Measurements from ENCODE around the gene PDILT.

PDILT gene

DNA sequence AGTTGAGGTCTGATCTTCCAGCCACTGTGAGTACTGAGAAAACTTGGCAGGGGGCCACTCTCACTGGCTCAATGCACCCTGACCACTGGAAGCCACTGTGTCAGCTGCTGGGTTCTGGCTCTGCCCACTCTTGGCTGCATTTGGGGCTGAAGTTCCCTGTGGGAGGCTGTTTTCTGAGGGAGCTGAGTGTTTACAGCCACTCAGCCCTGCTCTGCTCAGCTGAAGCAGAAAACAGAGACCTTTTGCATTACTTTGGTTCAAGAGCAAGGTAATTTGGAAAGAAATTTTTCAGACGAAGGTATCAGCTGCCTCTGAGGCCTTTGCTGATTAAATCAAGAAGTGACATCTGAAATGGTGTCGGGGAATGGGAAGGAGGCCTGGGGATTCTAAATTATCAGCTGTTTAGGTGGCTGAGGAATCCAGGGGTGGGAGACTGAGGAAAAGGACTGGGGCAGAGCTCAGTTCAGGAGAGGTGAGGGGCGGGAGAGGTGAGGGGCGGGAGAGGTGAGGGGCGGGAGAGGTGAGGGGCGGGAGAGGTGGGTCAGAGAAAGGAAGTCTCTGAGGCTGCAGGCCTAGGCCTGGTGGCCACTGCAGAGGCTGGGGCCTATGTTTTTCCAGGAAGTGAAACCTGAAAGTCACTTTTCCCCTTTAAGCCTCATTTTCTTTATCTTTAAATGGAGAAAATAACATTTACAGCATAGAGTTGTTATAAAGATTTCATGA lies 5.0 kb upstream of the PDILT start, which contains the start of gene ACSM5:
Gene ACSM5, plus strand, starts transcription at position 137 of the 723 bp plus-strand sequence. CDS start 1,951 bp downstream, outside the sequence.
- Histone ChIP-seq H3F3A (ENCODE audit: insufficient read depth) (no peaks in the 10 kb centered on the region), H4K20me1 (ENCODE audit: low read depth, low read length) (no peaks in the 10 kb centered on the region), H2AFZ (ENCODE audit: low read depth, low read length, severe bottlenecking) (no peak within 1 kb of the TSS), H3K36me3 (ENCODE audit: low read length) (no peaks in the 10 kb centered on the region), H3K9me2 (replicated peaks; ENCODE audit: insufficient read depth, low read length) (no peaks in the 10 kb centered on the region), H3K4me2 (ENCODE audit: low read depth, low read length, poor library complexity, severe bottlenecking) (no peak within 1 kb of the TSS), H3K4me3 (ENCODE audit: insufficient read depth, low read length, poor library complexity, severe bottlenecking) (no peak within 1 kb of the TSS), H3K27me3 (ENCODE audit: low read length) (no peaks in the 10 kb centered on the region), H3K27ac (ENCODE audit: low read depth, low read length) (no peak within 1 kb of the TSS), H3K9me3 (ENCODE audit: insufficient read depth, low read length) (no peaks in the 10 kb centered on the region), H3K9ac (ENCODE audit: low read length) (no peak within 1 kb of the TSS), H3K79me2 (ENCODE audit: insufficient read depth, low read length) (no peaks in the 10 kb centered on the region)
- TF ChIP-seq, protein P1, sequence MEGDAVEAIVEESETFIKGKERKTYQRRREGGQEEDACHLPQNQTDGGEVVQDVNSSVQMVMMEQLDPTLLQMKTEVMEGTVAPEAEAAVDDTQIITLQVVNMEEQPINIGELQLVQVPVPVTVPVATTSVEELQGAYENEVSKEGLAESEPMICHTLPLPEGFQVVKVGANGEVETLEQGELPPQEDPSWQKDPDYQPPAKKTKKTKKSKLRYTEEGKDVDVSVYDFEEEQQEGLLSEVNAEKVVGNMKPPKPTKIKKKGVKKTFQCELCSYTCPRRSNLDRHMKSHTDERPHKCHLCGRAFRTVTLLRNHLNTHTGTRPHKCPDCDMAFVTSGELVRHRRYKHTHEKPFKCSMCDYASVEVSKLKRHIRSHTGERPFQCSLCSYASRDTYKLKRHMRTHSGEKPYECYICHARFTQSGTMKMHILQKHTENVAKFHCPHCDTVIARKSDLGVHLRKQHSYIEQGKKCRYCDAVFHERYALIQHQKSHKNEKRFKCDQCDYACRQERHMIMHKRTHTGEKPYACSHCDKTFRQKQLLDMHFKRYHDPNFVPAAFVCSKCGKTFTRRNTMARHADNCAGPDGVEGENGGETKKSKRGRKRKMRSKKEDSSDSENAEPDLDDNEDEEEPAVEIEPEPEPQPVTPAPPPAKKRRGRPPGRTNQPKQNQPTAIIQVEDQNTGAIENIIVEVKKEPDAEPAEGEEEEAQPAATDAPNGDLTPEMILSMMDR (IDR thresholded peaks at IDR 0.05; ENCODE audit: insufficient read depth, low read length, poor library complexity, severe bottlenecking): no peak
- TF ChIP-seq EZH2phosphoT487 (conservative IDR thresholded peaks at IDR 0.05; ENCODE audit: low read length): no peak

DNA sequence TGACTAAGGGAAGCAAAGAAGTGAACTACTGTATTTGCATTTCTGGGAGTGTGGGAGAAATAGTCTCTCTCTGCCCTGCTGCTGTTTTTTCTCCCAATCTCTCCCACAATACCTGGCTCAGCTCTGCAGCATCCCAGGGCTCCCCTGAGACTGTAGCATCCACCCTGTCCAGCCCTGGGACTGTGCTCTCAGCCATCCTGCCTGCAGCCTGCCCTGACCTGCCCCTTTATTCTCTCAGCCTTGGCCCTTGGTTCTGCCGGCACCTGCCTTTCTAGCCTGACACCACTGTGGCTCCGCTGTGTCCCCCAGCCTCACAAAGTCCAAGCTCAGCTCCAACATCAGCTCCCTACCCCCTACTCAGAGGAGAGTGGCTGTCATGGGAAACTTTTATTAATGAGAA lies 1.9 kb downstream of the PDILT start:
- no peak overlapping the region for H2AFZ ChIP-seq (ENCODE audit: low read depth, low read length, severe bottlenecking)

DNA sequence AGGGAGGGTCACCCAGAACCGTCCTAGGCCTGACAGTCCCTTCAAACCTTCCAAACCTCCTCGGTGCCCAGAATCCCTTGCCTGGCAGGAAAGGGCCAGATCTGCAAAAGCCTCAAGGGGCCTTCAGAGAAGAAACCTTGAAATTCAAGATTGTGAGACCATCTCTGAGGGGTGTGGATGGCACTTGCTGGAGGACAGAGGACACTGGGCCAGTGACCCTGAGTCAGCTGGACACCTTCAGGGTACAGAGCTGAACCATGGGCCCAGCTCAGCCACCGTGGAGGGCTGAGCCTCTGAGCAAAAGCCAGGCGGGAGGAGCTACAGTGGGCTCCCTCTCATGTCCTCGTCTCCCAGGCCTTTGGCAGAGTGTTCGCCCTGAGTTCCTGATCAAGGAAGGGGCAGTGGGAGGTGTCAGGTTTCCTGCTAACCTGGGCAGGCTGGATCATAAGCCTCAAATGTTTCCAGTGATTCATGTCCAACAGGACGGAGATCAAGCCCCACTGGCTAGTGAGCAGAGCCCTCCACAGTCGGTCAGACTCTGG lies 3.0 kb downstream of the PDILT start:
- Histone ChIP-seq H3K9ac (ENCODE audit: low read length) (no peak overlapping the region), H3K27me3 (ENCODE audit: low read length) (0 out of 2 replicates have a peak, but pooled peaks cover 2% of the 10 kb centered on the region), H3K4me2 (ENCODE audit: low read depth, low read length, poor library complexity, severe bottlenecking) (no peak overlapping the region), H3F3A (ENCODE audit: insufficient read depth) (no peaks in the 10 kb centered on the region), H3K79me2 (ENCODE audit: insufficient read depth, low read length) (no peaks in the 10 kb centered on the region), H3K4me3 (ENCODE audit: insufficient read depth, low read length, poor library complexity, severe bottlenecking) (no peak overlapping the region), H3K27ac (ENCODE audit: low read depth, low read length) (no peak overlapping the region), H4K20me1 (ENCODE audit: low read depth, low read length) (no peaks in the 10 kb centered on the region), H3K9me3 (ENCODE audit: insufficient read depth, low read length) (no peaks in the 10 kb centered on the region), H3K9me2 (replicated peaks; ENCODE audit: insufficient read depth, low read length) (no peaks in the 10 kb centered on the region), H2AFZ (ENCODE audit: low read depth, low read length, severe bottlenecking) (no peak overlapping the region), H3K36me3 (ENCODE audit: low read length) (no peaks in the 10 kb centered on the region)
- TF ChIP-seq, protein P1 (IDR thresholded peaks at IDR 0.05; ENCODE audit: insufficient read depth, low read length, poor library complexity, severe bottlenecking): no peak
- no peak for TF ChIP-seq EZH2phosphoT487 (conservative IDR thresholded peaks at IDR 0.05; ENCODE audit: low read length)

More for the DNA sequence above, 1.9 kb downstream of the PDILT start:
- Histone ChIP-seq H3K79me2 (ENCODE audit: insufficient read depth, low read length) (no peaks in the 10 kb centered on the region), H3K9me2 (replicated peaks; ENCODE audit: insufficient read depth, low read length) (no peaks in the 10 kb centered on the region), H3K27me3 (ENCODE audit: low read length) (0 out of 2 replicates have a peak, but pooled peaks cover 2% of the 10 kb centered on the region), H4K20me1 (ENCODE audit: low read depth, low read length) (no peaks in the 10 kb centered on the region), H3K9me3 (ENCODE audit: insufficient read depth, low read length) (no peaks in the 10 kb centered on the region), H3K9ac (ENCODE audit: low read length) (no peak overlapping the region), H3F3A (ENCODE audit: insufficient read depth) (no peaks in the 10 kb centered on the region), H3K27ac (ENCODE audit: low read depth, low read length) (no peak overlapping the region), H3K36me3 (ENCODE audit: low read length) (no peaks in the 10 kb centered on the region), H3K4me3 (ENCODE audit: insufficient read depth, low read length, poor library complexity, severe bottlenecking) (no peak overlapping the region), H3K4me2 (ENCODE audit: low read depth, low read length, poor library complexity, severe bottlenecking) (no peak overlapping the region)
- TF ChIP-seq, protein P1 (IDR thresholded peaks at IDR 0.05; ENCODE audit: insufficient read depth, low read length, poor library complexity, severe bottlenecking): no peak
- no peak for TF ChIP-seq EZH2phosphoT487 (conservative IDR thresholded peaks at IDR 0.05; ENCODE audit: low read length)

All from SU-DHL-6 (cell line).